H54 (cell line): ENCODE measurements around the gene LPP.

Experiments used
- DNase-seq: peaks from one replicate; pipeline ENCODE4 v3.0.0; 2011; ENCODE audit warnings: low spot score, mixed read lengths; ENCODE audit not compliant: insufficient read length
- FAIRE-seq: peaks from 3 replicates; lab custom pipeline; 2011; peaks lifted over from hg19 to GRCh38; lab: Jason Lieb, UNC
- POLR2A ChIP-seq: IDR thresholded peaks from 2 replicates; pipeline ENCODE4 v1.6.1; 2011; ENCODE audit warnings: low read depth, mild to moderate bottlenecking, low read length

The LPP gene

GRCh38 chr3:188807006-188807405 lies 653.0 kb downstream of the LPP start:
- TF ChIP-seq POLR2A: no peak
- DNase-seq (no peak), FAIRE-seq (peak; percentile 41)

GRCh38 chr3:188812198-188812597 lies 658.2 kb downstream of the LPP start:
- no peak for TF ChIP-seq POLR2A
- no peak for FAIRE-seq

GRCh38 chr3:188814581-188814980 lies 660.6 kb downstream of the LPP start:
- no peak for TF ChIP-seq POLR2A
- FAIRE-seq: no peak

More at GRCh38 chr3:188812198-188812597, 658.2 kb downstream of the LPP start:
- DNase-seq: no peak

GRCh38 chr3:188817103-188817934 lies 663.4 kb downstream of the LPP start:
- no peak for TF ChIP-seq POLR2A
- DNase-seq: no peak
- no peak for FAIRE-seq

More at GRCh38 chr3:188814581-188814980, 660.6 kb downstream of the LPP start:
- no peak for DNase-seq

- TF ChIP-seq POLR2A: no peak
These were observed 663.9 kb downstream of the LPP start for GRCh38 chr3:188817935-188818269.

GRCh38 chr3:188818282-188818681 lies 664.3 kb downstream of the LPP start:
- TF ChIP-seq POLR2A: no peak
- FAIRE-seq (no peak), DNase-seq (no peak)

More at GRCh38 chr3:188817935-188818269, 663.9 kb downstream of the LPP start:
- no peak for DNase-seq
- no peak for FAIRE-seq

GRCh38 chr3:188819939-188820338 lies 666.0 kb downstream of the LPP start:
- no peak for DNase-seq
- no peak for TF ChIP-seq POLR2A
- FAIRE-seq: peak; percentile 53

- no peak for TF ChIP-seq POLR2A
- no peak for DNase-seq
- no peak for FAIRE-seq
These were observed 668.0 kb downstream of the LPP start for GRCh38 chr3:188822004-188822403.

- no peak for TF ChIP-seq POLR2A
- FAIRE-seq (no peak), DNase-seq (no peak)
These were observed 668.5 kb downstream of the LPP start for GRCh38 chr3:188822411-188822810.

- no peak for DNase-seq
- FAIRE-seq: peak; percentile 48
- no peak for TF ChIP-seq POLR2A
These were observed 670.6 kb downstream of the LPP start for GRCh38 chr3:188824566-188824965.

- FAIRE-seq: no peak
- DNase-seq: no peak
- TF ChIP-seq POLR2A: no peak
These were observed 671.9 kb downstream of the LPP start for GRCh38 chr3:188825901-188826300.

- no peak for FAIRE-seq
- no peak for TF ChIP-seq POLR2A
- no peak for DNase-seq
These were observed 672.6 kb downstream of the LPP start for GRCh38 chr3:188826574-188826973.

- no peak for FAIRE-seq
- no peak for TF ChIP-seq POLR2A
- DNase-seq: no peak
These were observed 673.1 kb downstream of the LPP start for GRCh38 chr3:188827103-188827502.

GRCh38 chr3:188827576-188827975 lies 673.6 kb downstream of the LPP start:
- TF ChIP-seq POLR2A: no peak
- FAIRE-seq (no peak), DNase-seq (no peak)

GRCh38 chr3:188829130-188829529 lies 675.2 kb downstream of the LPP start:
- DNase-seq: no peak
- no peak for TF ChIP-seq POLR2A
- no peak for FAIRE-seq
